ENCODE data around the gene MTR.

Gene MTR

GRCh38 chr1:236864996-236865817 lies 70.1 kb downstream of the MTR start:
- no peak for DNase-seq (ENCODE audit: low read depth)

GRCh38 chr1:236865818-236866155 lies 70.7 kb downstream of the MTR start:
- no peak for DNase-seq (ENCODE audit: low read depth)

DNA sequence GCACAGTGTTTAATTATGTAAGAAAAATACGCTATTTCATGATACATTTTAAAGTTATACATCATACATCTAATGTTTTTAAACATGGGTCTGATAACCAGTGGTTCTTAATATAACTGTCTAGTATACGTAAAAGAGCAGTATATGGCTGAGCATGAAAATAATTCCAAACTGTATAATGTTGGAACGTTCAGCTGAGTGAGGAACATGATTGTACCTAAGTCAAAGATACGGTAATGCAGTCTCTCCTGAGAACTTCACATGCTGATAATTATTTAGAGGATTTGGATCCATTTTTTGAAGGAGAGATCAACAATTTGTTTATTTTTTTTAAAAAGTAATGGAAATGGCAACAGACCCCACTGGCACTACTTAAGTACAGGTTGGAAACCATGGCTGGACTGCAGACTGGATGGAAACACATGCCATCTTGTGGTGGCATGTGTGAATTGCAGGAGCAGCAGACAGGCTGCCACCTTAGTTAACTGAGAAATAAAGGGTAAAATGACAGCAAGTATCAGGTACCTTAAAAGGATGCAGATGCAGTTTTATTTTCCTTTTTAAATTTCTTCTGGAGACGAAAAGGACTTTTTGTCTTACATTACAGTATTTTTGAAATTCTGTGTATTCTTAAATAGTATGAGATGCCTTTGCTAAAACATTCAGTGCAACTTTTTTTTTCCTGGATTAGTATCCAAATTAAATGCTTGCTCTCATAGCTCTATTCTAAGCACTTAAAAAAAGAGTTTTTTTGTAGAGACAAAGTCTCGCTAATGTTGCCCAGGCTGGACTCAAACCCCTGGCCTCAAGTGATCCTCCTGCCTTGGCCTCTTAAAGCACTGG lies 73.8 kb downstream of the MTR start:
- peak; percentile 75 for DNase-seq (ENCODE audit: low read depth)

DNA sequence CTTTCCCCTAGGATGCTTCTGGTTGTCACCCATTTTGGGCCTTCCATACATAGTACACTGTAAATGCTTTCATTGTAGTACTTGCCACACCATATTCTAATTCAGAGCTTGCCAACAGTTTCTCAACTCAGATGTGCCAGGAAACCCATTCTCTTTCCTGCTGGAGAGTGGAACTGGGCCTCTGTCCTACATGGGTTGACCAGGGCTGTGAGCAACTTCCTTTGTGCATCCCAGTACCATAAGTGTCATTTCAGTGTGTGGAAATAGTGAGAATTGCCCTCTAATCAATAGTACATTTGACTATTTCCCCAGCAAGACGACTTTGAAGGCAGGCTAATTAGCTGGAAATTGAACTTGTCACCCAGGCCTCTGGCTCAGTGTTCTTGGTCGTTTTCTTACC lies 74.8 kb downstream of the MTR start:
- no peak for DNase-seq (ENCODE audit: low read depth)

DNA sequence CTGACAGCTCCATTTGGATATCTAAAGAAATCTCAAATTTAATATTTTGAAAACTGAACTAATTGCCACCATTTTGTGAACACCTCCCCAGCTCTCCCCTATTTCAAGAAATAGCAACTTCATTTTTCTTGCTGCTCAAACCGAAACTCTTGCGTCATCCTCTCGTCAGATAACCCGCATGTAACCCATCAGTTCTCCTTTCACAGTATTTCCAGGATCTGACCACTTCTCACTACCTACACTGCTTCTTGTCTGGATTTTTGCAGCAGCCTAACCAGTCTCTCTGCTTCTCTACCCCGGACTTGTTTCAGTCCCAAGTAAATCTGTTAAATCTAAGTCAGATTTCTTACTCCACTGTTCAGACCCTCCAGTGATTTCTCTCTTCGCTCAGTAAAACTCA lies 75.6 kb downstream of the MTR start:
- DNase-seq (ENCODE audit: low read depth) = no peak

DNA sequence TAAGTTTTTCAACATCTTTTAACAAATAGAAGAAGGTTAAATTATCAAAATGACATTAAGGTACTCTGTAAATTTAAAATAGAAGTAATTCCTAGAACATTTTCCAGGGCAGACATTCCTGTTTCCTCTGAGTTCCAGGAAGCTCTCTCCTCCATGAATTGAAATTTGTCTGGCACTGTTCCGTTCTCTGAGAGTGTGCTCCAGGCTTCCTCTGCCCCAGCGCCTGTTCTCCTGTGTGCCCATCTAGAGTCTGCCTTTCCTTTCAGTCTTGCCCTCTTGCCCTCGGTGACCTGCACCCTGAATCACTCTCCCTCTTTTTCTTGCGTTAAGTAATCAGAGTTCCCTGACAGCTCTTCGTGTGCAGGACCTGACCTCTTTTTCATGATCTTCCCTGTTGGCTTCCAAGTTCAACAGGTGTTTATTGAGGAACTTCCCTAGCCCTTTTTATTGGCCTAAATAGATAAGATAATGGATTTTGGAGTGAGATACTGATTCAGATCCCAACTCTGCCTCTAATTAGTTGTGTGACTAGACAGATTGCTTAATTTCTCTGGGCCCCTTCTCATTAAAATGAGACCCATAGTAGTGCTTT lies 77.1 kb downstream of the MTR start:
- no peak for DNase-seq (ENCODE audit: low read depth)

GRCh38 chr1:236875975-236876374 lies 80.9 kb downstream of the MTR start:
- no peak for DNase-seq (ENCODE audit: low read depth)

- DNase-seq (ENCODE audit: low read depth) = no peak
These were observed 82.6 kb downstream of the MTR start for GRCh38 chr1:236877661-236878060.

- DNase-seq (ENCODE audit: low read depth) = no peak
These were observed 85.1 kb downstream of the MTR start for GRCh38 chr1:236880209-236880608.

DNA sequence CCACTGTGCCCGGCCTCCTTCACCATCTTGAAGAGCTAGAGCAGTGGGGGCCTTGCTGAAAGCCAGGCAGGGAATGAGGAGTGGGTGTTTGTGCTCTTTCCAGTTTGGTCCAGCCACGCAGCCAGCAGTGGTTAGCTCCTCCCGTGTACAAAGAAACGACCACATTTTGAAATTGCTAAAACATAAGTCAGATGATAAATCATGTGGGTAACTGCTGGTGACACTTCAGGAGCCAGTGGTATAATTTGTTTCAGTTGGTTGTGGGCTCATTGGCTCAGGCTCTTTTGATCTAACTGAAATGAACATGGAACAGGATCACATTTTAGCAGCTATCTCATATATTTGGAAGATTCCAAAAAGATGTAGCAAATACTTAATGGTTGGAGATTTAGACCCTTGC lies 87.6 kb downstream of the MTR start:
- no peak for DNase-seq (ENCODE audit: low read depth)

GRCh38 chr1:236886199-236886598 lies 91.1 kb downstream of the MTR start:
- DNase-seq (ENCODE audit: low read depth) = no peak

GRCh38 chr1:236887081-236887480 lies 92.0 kb downstream of the MTR start:
- DNase-seq (ENCODE audit: low read depth) = no peak

DNA sequence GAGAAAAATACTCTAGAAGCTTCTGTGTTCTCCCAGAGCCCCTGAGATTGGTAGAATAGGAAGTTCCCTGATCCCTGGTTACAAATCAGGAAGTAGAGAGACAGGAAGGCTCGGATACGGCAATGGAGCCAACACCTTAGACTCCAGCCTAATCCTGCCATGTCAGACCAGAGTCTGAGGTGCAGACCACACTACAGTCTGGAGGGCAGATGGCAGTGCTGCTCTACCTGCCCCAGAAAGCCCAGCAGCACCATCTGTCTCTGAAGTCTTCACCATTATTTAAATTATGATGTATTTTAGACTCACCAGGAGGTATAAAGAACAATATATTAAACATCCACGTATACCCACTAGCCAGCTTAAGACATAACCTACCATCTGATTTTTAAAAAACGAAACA lies 93.0 kb downstream of the MTR start:
- no peak for DNase-seq (ENCODE audit: low read depth)

DNA sequence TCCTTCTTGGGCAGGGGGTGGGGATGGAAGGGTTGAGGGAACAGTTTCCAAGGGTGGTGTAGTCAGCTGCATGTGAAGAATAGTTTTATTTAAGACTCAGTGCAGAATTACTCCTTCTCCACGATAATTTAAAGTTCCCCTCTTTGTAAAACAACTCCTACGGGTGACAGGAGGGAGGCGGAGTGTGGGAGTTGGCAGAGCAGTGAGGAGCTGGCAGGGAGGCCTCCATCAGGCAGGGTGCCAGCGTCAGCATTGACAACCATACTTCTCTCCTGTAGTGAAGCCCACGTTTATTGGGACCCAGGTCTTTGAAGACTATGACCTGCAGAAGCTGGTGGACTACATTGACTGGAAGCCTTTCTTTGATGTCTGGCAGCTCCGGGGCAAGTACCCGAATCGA lies 93.8 kb downstream of the MTR start:
- no peak for DNase-seq (ENCODE audit: low read depth)

- peak; percentile 15 for DNase-seq (ENCODE audit: low read depth)
These were observed 95.3 kb downstream of the MTR start for GRCh38 chr1:236890152-236891056.

DNA sequence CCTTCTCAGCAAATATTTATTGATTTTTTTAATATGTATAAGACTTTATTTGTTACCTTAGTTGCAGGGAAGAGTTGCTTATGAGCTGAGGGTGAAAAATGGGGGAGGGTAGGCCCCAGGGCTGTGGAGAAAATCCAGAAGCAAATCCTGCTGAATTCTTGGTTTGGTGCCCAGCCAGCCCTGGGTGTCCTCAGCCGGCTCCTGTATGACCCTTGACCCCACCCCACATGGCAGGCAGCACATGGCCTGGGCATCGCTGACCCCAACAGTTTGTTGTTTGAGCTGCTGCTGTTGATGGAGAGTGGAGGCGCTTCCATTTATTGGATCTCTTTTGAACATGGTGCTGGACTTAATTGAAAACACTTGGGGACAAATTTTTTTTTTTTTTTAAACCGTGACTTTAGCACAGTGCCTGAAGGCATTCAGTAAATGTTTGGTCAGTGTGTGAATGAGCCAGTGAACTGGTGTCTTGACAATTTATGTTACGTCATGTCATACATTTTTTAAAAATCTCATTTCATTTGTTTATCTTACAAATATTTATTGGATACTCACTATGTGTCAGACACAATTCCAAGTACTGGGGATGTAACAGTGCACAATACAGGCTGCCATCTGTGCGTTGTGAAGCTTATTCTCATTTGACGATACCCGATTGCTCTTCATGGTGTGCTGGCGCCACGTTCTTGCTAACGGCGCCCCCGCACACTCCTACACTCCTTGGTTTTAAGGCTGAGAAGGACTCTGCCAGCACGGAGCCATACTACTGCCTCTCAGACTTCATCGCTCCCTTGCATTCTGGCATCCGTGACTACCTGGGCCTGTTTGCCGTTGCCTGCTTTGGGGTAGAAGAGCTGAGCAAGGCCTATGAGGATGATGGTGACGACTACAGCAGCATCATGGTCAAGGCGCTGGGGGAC lies 98.8 kb downstream of the MTR start:
- DNase-seq (ENCODE audit: low read depth) = peak; percentile 92

- DNase-seq (ENCODE audit: low read depth) = no peak
These were observed 100.7 kb downstream of the MTR start for GRCh38 chr1:236895665-236896387.

DNA sequence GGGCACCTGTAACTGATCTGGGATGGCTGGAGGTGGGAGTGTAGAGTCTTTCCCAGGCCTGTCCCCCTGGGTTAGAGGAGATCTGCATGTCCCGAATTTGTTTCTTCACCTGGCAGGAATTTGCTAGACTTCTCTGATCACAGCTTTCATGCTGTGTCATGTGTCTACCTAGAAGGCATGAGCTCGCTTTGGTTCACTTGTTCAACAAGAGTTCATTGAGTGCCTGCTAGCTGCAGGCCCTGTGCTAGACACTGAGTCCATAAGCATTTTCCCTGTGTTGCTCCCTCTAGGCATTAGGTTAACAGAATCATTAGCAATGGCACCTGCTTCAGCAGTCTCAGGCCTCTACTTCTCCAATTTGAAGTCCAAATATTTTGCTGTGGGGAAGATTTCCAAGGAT lies 101.6 kb downstream of the MTR start:
- DNase-seq (ENCODE audit: low read depth) = no peak

GRCh38 chr1:236904892-236905741 lies 110.0 kb downstream of the MTR start:
- peak; percentile 83 for DNase-seq (ENCODE audit: low read depth)
